H1 (cell line): ENCODE data around the gene LTB4R.

Experiments
- KDM1A ChIP-seq: fragments of 200-600, 300-600 bp; sonication (generic); IDR thresholded peaks from 2 replicates; pipeline ENCODE4 v1.7.1; 2016; ENCODE audit warnings: mild to moderate bottlenecking, low read length, borderline replicate concordance
- POLR2A ChIP-seq, 2 experiments: IDR thresholded peaks; 1 replicate in 1 of 2; 2 replicates in 1 of 2; pipeline ENCODE4 v1.6.1; 2011; ENCODE audit warnings: low read depth in 2 of 2, low read length in 2 of 2, mild to moderate bottlenecking in 2 of 2; ENCODE audit errors: control extremely low read depth in 1 of 2
- USF2 ChIP-seq: IDR thresholded peaks from 2 replicates; pipeline ENCODE4 v1.6.1; 2011; ENCODE audit warnings: low read length, improper control_type of control experiment

GRCh38 chr14:24338843-24339242 is 27.5 kb downstream of the LTB4R start:
- TF ChIP-seq POLR2A (IDR thresholded peaks at IDR 0.05; ENCODE audit: control extremely low read depth in 1 of 2, low read depth in 2 of 2, low read length in 2 of 2): no peak
- no peak for TF ChIP-seq KDM1A
- no peak for TF ChIP-seq USF2
